HL-60 (cell line): ENCODE results near the gene ARHGAP32.

ENCODE experiments used
- DNase-seq, 2 experiments: peaks; one replicate each; pipeline ENCODE4 v3.0.0-alpha.2; 2010 to 2020; ENCODE audit warnings: low read depth in 1 of 2, low spot score in 1 of 2
- H3K27ac ChIP-seq: fragments of 250-450 bp; sonication (Bioruptor Pico); replicated peaks from 2 replicates; pipeline ENCODE4 v1.5.1; 2020; ENCODE audit warnings: mild to moderate bottlenecking, moderate library complexity
- H3K27me3 ChIP-seq: fragments of 250-450 bp; sonication (Bioruptor Pico); 2 replicates; pipeline ENCODE4 v1.5.1; 2021; ENCODE audit warnings: mild to moderate bottlenecking, moderate library complexity; ENCODE audit not compliant: insufficient read depth, poor library complexity, severe bottlenecking
- H3K4me3 ChIP-seq: replicated peaks from 2 replicates; pipeline ENCODE4 v1.5.1; 2011; ENCODE audit warnings: mild to moderate bottlenecking, control low read depth, low read length; ENCODE audit not compliant: insufficient read depth
- GABPA ChIP-seq: IDR thresholded peaks from 2 replicates; pipeline ENCODE4 v1.6.1; 2012; ENCODE audit warnings: low read depth
- POLR2AphosphoS5 ChIP-seq: IDR thresholded peaks from 2 replicates; pipeline ENCODE4 v1.6.1; 2012; ENCODE audit warnings: low read depth
- SPI1 ChIP-seq: IDR thresholded peaks from 2 replicates; pipeline ENCODE4 v1.6.1; 2012; ENCODE audit warnings: low read depth, mild to moderate bottlenecking, borderline replicate concordance
- TF ChIP-seq, protein P1 (sequence below): IDR thresholded peaks from 2 replicates; pipeline ENCODE4 v1.6.1; 2012; ENCODE audit warnings: low read depth; ENCODE audit not compliant: insufficient replicate concordance
- TF ChIP-seq, protein P2 (sequence below): IDR thresholded peaks from one replicate; pipeline ENCODE4 v1.5.1; 2011; ENCODE audit warnings: low read length, control low read depth, inconsistent platforms; ENCODE audit not compliant: insufficient read depth

Gene ARHGAP32

DNA sequence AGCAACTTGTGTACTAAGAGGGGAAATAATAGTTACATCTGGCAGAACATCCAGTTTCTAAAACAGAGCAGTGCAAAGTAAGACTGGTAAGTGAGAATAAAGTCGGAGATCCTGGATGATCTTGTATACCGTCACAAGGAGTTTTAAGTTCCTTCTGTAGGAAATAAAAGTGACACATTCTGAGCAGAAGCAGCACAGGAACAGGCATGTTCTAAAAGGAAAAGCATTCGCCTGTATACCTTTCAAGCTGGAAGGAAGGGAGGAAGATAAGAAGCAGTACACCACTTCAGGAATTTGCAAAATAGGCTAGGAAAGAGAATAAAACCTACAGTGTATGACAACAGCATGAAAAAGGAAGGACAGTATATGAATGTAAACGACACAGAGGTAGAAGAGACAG, 143.2 kb downstream of the ARHGAP32 start:
- no peaks in the 10 kb centered on the region for H3K27me3 ChIP-seq
- H3K27ac ChIP-seq: no peak overlapping the region
- DNase-seq: no peak
- TF ChIP-seq POLR2AphosphoS5 (no peak), SPI1 (no peak), GABPA (no peak)
- TF ChIP-seq, protein P1, sequence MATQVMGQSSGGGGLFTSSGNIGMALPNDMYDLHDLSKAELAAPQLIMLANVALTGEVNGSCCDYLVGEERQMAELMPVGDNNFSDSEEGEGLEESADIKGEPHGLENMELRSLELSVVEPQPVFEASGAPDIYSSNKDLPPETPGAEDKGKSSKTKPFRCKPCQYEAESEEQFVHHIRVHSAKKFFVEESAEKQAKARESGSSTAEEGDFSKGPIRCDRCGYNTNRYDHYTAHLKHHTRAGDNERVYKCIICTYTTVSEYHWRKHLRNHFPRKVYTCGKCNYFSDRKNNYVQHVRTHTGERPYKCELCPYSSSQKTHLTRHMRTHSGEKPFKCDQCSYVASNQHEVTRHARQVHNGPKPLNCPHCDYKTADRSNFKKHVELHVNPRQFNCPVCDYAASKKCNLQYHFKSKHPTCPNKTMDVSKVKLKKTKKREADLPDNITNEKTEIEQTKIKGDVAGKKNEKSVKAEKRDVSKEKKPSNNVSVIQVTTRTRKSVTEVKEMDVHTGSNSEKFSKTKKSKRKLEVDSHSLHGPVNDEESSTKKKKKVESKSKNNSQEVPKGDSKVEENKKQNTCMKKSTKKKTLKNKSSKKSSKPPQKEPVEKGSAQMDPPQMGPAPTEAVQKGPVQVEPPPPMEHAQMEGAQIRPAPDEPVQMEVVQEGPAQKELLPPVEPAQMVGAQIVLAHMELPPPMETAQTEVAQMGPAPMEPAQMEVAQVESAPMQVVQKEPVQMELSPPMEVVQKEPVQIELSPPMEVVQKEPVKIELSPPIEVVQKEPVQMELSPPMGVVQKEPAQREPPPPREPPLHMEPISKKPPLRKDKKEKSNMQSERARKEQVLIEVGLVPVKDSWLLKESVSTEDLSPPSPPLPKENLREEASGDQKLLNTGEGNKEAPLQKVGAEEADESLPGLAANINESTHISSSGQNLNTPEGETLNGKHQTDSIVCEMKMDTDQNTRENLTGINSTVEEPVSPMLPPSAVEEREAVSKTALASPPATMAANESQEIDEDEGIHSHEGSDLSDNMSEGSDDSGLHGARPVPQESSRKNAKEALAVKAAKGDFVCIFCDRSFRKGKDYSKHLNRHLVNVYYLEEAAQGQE: no peak
- TF ChIP-seq, protein P2, sequence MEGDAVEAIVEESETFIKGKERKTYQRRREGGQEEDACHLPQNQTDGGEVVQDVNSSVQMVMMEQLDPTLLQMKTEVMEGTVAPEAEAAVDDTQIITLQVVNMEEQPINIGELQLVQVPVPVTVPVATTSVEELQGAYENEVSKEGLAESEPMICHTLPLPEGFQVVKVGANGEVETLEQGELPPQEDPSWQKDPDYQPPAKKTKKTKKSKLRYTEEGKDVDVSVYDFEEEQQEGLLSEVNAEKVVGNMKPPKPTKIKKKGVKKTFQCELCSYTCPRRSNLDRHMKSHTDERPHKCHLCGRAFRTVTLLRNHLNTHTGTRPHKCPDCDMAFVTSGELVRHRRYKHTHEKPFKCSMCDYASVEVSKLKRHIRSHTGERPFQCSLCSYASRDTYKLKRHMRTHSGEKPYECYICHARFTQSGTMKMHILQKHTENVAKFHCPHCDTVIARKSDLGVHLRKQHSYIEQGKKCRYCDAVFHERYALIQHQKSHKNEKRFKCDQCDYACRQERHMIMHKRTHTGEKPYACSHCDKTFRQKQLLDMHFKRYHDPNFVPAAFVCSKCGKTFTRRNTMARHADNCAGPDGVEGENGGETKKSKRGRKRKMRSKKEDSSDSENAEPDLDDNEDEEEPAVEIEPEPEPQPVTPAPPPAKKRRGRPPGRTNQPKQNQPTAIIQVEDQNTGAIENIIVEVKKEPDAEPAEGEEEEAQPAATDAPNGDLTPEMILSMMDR: no peak
- no peak overlapping the region for H3K4me3 ChIP-seq

- no peak for DNase-seq
- Histone ChIP-seq H3K27ac (no peak overlapping the region), H3K4me3 (no peak overlapping the region), H3K27me3 (no peaks in the 10 kb centered on the region)
- TF ChIP-seq GABPA (no peak), SPI1 (no peak), POLR2AphosphoS5 (no peak)
- TF ChIP-seq, protein P1: no peak
- TF ChIP-seq, protein P2: no peak
Observed at GRCh38 chr11:129045150-129045549, 147.0 kb downstream of the ARHGAP32 start.

DNA sequence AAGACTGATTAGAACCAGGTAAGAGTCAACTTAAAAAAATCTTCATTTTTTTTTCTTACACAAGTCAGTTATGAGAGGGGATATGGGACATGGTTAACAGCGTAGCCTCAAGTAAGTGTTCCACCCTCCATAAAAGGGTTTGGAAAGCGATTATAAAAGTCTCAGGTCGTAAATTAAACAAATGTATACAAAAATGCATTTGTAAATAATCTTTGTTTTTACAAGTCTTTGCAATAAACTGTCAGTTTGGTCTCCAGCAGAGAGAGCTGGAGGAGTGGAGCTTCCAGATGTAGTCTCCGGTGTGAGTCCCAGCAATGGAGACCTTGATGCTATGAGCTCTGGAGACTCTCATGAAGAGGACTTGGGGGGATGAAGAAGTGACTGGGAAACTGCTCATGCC, 149.6 kb downstream of the ARHGAP32 start:
- Histone ChIP-seq H3K27ac (no peak overlapping the region), H3K27me3 (no peaks in the 10 kb centered on the region), H3K4me3 (no peak overlapping the region)
- no peak for TF ChIP-seq GABPA
- no peak for TF ChIP-seq POLR2AphosphoS5
- no peak for TF ChIP-seq SPI1
- no peak for DNase-seq

GRCh38 chr11:129041611-129042018, 150.5 kb downstream of the ARHGAP32 start:
- TF ChIP-seq, protein P2: no peak
- TF ChIP-seq SPI1 (no peak), POLR2AphosphoS5 (no peak), GABPA (no peak)
- TF ChIP-seq, protein P1: no peak
- H3K4me3 ChIP-seq: no peak overlapping the region
- no peak overlapping the region for H3K27ac ChIP-seq
- H3K27me3 ChIP-seq: no peaks in the 10 kb centered on the region
- DNase-seq: no peak
